Measurements from ENCODE around the gene SARDH.
"Not testable (repeated sequence)": the region's sequence is repeated elsewhere in the genome, so short reads cannot be mapped to it uniquely, and the experiment has no call there.

The SARDH gene

DNA sequence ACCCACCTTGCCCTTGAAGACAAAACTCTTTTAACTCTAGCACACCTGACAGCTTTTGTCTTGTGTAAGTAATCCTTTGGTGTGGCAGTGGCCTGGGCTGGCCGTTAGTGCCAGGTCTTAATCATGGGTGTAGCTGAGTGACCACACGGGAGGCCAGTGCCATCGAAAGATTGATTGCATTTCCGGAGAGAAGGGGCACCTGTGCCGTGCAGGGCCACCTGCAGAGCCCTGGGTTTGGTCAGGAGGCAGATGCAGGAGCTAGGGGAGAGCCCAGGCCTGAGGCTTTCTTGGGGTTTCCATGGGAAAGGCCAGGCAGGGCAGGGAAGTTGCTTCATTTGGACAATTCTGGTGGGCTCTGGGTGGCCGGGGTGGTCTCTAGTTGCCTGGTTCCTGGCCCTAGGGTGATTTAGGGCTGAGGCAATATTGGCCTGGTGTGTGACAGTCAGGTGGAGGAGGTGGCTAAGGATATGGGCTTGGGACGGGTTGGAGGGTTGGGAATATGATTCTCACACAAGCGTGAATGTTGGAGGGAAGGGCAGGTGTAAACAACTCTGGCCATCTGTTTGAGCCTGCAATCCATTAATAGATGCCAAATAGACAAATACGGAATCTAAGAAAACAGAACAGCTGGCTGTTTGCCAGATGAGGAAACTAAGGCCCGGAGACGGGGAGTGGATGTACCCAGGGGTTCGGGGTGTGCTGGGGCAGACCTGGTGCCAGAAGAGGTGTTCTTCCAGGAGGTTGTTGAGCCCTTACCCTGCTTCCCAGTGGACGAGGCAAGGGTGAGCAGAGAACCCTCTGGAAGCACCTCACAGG, 97.4 kb downstream of the SARDH start:
- DNase-seq, result no peak

DNA sequence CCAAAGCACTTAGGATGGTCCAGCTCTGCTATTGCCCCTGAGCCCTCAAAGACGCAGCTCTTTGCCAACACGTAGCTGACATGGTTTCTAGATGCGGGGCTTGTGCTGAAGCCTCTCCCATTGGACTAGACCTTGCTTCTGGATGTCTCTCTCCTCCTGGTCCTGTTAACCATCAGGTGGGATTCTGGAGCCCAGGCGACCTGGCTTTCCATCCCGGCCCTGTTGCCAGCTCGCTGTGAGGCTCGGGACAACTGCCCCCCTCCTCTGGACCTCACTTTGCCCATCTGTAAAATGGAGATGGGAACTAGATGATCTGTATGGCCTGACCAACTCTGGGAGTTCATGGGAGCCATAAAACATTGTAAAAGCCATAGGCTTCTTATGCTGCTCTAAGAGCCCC, 98.0 kb downstream of the SARDH start:
- no peak for DNase-seq

DNA sequence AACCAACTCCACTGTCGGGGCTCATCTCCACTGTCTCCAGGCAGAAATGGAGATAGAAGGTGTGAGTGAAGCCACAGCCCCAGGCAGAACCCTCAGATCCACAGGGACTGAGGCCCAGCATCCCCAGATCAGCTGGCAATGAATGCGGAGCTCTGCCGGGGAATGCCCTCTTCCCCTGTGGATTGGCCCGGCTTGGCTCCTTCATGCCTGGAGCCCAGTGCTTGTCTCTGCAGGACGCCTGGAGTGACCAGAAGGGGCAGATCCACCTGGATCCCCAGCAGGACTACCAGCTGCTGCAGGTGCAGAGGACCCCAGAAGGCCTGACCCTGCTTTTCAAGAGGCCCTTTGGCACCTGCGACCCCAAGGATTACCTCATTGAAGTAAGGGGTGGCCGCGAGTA, 98.5 kb downstream of the SARDH start:
- no peak for DNase-seq

DNA sequence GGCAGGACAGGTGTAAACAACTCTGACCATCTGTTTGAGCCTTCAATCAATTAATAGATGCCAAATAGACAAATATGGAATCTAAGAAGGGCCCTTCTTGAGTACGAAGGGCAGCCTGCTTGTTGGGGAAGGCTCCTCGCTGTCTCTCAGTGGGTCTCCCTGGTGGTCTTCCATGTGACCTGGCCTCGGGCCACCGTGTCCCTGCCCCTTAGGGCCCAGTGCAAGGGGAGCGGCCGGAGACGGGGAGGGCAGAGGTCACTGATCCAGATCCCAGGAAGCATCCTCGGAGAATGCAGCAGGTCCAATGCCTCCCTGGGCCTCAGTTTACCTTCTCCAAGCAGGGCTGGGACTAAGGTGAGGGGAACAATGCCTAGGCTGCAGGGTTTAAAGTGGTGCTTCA, 99.4 kb downstream of the SARDH start:
- no peak for DNase-seq

DNA sequence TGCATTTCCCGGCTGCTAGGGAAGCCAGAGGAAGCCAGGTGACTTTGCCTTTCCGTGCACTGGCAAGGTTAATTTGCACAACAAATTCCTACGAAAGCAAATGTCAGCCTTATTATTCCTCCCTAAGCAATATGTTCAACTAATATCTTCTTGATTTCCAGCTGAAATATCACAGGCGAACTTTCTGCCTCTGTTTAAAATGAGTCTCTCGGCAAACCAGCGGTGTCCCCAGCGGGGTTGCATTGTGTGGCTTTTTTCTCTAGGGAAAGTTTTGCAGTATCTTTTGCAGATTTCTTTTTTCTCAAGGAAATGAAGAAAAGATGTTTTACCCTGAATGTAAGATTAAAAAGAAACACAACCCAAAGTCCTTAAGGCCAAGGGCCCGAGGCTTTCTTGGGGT, 100.1 kb downstream of the SARDH start:
- DNase-seq, result no peak

DNA sequence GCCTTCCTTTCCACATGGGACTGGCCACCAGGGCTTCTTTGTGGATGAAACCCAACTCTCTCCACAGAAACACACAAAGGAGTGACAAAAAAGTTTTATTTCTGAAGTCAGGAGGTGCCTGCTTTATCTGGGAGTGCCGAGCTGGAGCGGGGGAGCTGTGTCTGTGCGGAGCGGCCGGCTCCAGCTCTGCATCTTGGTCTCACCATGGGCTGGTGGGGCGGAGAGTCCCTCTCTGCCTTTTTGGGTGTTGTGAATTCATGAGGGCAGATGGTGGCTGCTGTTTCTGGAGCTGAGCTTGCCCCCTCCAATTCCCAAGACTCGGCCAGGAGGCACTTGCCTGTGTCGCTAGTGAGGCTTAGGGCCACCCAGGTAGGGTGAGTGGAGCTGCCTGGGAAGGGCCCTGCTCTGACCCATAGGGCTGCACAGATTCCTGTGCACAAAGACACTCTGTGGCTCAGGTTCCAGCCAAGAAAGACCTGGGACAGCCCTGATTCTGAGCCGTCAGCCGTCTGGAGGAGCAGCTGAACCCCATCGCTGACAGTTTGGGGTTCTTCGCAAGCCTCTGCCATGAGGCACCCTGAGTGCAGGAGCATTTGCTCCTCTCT, 100.6 kb downstream of the SARDH start:
- no peak for DNase-seq

DNA sequence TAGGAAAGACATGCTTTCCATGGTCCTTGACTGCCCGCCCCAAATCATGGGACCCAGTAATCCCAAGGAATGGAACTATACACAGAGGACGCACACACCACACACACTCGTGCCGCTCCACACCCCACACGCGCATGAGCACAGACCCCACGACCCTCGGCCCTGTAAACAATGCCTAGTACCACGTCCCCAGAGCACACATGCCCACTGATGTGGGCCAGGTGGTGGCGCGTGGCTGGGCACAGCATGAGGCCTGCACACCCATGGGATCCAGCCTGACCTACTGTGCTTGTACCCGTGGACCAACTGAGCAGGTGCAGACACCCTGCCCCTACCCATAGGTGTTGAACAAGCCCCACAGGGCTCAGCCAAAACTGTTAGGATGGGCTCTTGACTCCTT, 101.2 kb downstream of the SARDH start:
- no peak for DNase-seq

DNA sequence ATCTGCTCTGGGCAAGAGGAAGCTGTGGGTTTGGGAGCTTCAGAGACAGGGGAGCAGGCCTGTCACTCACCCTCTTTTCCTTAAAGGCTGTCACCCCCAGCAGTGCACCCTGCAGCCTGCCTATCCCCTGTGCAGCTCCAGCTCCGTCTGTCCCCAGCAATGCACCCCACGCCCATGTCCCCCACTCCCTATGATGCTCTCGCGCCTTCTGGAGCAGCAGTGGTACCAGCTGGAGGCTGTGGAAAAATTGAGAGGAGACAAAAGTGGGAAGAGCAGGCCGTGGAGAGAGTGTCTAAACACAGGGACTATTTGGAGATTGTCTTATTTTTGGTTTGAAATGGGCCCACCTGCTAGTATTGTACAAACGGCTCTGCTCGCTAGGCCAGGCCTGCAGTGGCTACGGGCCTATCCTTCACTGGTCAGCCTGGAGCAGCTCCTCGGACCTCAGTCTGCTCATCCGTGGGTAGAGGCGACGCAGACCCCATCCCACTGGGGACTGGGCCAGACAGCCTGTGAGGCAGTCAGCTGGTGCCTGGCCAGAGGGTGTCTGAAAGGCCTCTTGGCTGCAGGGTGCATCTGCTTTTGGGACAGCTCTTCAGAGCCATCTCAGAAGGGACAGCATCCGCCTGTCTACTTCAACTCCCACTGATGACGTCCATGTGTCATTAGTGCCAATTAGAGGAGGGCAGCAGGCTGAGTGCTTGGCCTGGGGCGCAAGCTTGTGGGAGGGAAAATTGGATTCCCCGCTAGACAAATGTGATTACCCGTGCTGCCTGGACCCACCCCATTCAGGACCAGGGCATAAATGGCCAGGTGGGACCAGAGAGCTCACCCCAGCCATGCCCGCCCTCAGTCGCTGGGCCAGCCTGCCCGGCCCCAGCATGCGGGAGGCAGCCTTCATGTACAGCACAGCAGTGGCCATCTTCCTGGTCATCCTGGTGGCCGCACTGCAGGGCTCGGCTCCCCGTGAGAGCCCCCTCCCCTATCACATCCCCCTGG, 102.3 kb downstream of the SARDH start, which contains the start of gene DBH:
TSS of gene DBH (plus strand) at position 831 of the 999 bp plus-strand sequence. CDS start at position 840, 9 bp downstream.
- DNase-seq, result no peak

DNA sequence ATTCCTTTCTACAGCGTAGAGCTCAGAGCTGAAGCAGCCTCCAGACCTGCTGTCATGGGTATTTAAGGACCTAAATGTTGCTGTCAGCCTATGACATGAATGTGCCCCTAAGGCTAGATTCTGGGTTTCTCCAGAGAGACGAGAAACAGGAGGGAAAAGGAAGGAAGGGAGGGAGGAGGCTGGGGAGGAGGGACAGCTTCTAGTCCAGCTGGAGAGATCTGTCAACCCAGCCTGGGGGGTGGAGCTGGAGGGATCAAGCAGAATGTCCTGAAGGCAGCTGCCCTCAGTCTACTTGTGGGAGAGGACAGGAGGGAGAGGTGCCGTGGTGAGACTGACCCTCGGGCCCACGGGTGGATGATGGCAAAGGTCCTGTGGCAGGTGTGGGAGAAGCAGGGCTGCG, 103.1 kb downstream of the SARDH start:
- DNase-seq, result no peak

DNA sequence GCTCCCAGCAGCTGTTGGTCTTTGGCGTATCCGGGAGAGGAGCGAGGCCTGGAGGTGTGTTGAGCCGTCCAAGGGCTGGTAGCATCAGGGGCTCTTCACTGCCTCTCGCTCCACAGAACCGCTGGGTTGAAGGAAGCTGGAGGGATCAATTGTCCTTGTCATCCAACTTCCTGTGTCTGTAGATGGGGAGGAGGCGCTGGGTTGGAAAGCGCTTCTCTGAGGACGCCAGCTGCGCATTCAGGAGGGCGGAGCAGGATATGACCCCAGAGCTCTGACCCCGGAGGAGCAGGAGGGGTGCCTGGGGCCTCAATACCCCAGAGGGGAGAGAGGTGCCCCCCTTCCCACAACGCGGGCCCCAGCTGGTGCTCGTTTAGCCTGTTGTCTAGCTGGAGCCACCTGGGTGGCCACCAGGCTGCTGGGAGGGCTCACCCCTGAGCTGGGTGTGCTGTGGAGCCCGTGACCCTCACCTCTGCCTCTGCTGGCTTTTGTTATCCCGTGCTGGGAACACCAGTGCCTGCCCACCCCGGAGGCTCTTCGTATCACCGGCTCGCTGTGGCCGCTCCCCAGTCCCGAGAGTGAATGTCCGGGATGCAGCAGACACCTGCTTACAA, 104.0 kb downstream of the SARDH start:
- DNase-seq, result no peak

DNA sequence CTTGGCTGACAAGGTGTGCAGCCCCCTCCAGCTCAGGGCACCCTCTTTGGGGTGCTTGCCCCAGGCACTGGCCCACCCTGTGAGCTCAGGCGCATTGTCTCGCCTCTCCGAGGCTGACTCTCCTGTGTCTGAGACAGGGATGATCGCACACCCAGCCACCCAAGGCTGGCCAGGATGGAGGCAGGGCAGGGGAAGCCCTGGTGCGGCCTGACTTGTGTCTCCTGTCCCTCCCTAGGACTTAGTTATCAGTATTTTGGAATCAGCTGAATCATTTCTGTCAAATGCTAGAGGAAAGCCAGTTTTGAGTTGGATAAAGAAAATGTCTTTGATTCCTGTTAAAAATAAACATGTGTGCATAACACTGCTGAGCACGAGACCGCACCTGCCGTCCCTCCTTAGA, 104.5 kb downstream of the SARDH start:
- no peak for DNase-seq

DNA sequence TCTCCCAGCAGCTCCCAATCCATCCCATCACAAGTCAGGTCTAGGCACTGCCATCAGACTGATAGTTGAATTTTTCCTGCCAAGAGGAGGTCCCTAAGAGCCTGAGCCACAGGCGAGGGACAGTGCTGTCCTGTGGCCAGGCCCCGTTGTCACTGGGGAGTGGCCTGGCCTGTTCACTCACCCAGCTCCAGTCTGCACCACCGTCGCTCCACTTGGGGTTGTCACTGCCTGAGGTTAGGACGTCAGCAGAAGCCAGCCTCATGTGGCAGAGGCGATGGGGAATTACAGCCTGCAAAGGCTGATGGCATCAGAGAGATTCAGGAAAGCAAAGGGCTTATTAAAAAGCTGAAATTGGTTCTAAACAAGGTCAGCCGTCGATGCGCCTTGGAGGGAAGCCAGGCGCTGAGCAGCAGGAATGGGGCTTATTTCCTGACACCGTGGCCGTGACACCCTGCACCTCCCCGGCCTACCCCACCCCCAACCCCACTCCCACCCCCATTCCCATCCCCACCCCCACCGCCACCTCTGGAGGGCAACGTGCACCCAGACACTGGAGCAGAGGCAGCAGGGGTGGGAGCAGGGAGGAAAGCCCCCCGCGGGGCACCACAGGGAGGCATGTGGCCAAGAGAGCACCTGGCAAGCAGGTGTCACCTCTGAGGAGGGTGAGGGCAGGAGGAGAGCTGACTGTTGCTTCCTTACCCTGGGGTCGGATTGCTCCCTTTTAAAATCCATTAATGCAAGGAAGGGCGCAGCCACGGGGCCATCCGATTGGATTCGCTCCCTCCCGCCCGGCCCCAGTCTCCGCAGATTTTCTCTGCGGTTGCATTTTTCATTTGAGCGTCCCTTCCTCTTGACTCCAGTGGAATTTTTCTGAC, 105.1 kb downstream of the SARDH start:
- DNase-seq, result no peak

DNA sequence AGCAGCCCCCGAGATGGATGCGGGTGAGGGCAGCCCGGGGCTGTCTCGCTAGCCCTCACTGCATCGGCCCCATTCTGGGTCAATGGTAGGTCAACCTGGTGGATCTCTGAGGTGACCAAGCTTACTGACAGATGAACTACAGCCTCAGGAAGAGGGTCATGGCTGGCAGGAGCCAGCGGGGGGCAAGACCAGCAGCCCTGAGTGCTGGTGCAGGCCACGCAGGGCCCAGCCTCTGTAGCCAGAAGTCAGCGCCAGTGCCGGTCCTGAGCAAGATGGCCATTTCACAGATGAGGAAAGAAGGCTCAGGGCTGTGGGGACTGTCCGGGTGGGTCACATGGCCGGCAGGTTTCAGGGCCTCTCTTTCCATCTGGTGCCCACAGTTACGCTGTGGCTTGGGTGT, 107.0 kb downstream of the SARDH start:
- DNase-seq, result no peak

DNA sequence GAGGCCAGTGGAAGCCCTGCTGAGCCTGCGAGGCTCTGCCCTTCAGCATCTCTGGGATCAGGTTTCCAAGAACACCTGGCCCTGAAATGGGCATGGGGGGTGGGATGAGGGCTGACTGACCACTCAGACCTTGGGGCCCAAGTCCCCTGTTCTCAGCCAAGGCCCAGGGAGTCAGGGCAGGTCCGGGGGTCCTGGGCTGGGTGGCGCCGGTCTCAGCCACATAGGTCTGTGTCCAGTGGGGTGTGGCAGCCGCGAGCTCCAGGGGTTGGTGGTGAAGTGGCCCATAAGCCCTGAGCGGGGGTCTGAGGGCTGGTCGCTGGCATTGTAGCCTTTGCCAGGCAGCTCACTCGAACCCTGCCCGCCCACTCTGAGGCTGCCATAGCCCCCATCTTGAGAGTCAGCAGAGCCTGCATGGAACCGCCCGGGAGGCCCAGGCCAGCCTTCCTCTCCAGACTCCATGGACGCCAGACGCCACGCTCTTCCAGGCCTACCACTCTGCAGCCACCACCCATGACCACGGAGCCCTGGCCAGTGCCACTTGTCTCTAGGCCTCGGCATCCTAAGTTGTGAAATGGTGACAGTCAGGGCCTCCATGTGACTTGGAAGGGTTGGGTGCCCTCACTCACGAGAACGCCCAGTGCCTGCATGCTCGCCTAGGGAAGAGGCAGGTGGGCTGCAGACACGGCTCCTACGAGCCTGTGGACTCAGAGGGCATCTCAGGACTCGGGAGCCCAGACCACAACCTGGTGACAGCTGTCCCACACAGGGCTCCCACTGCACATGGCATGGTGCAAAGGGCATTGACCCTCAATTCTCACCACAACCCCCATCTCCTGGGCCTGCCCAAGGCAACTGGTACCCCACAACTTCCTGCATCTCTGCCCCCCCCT, 108.7 kb downstream of the SARDH start:
- DNase-seq, result no peak

DNA sequence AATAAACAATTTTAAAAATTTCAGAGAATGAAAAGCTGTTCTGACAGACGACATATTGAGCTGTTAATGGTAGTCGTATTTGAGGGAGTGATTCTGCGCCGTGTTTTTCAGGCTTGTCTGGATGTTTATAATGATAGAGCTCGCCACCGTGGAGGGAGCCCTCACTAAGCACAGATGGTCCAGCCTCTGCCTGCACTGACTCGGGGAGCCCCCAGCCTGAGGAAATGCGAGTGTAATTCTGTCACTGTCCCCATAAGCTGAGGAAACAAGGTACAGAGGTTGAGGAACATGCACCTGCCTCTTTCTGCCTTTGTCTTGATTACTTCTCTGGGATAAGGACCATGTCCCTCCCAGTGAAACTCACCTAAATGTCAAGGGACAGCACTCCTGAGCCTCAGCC, 109.4 kb downstream of the SARDH start:
- DNase-seq, result no peak

DNA sequence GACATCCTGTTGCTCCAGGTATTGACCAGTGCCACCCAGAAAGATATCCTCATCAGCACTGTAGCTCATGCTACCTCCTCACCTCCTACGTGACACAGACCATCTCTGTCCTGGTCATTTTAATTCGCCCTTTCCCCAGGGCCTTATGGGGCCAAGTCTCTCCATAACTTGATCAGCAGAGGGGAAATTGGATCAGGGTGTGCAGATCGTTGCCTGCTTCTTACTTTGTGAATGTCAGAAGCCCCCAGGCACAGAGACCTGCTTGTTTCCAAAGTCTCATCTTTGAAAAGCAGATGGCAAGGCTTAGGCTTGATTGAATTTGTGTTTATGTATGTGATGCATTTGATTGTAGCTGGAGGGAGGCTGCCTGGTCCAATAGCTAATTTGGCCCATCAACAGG, 110.8 kb downstream of the SARDH start:
- no peak for DNase-seq

DNA sequence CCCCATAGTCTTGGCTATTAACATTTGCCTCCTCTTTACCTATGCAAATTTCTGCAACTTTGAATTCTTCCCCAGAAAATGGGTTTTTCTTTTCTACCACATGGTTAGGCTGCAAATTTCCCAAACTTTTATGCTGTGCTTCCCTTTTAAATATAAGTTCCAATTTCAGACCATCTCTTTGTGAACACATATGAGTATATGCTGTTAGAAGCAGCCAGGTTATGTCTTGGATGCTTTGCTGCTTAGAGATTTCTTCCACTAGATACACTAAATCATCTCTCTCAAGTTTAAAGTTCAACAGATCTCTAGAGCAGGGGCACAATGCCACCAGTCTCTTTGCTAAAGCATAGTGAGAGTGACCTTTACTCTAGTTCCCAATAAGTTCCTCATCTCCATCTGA, 112.1 kb downstream of the SARDH start:
- not testable (repeated sequence) for DNase-seq

DNA sequence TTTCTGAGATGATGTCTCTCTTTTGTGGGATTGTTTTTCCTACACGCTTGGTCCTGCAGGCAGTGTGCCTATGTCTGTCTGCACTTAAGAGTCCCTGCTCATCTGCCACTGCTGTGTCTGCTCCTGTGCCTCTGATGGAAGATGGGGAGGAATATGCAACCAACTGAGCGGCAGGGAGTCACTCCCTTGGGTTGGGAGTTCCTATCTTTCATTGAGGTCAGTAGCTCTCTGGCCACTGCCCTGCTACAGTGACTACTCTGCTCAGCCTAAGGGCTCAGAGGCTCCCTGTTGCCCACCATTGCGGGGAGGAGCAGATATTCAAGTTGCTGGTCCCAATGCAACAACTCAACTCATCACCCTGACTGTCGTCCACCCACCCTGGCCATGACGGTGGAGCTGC, 115.6 kb downstream of the SARDH start:
- no peak for DNase-seq

DNA sequence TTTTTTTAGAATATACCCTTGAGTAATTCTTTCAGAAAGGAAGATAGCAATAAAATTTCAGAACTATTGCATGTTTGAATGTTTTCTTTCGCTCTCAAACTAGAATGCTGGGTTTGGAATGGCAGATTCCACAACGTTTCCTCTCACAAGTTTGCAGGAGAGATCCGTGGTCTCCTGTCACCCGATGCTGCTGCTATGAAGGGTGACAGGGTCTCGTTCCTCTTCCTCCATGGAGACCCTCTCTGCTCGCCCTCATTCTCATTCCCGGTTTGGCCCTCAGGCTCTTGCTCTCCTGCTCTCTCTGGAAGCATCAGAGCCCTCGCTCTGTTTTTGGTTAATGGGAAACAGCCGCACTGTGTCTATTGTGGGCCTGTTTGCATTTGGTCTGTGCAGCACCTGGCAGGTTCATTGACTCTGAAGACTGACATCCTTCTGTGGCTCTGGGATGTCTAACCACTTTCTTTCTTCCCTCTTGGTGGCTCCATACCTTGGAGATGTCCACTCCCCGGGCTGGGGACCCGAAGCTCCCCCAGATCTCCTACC, 116.4 kb downstream of the SARDH start:
- no peak for DNase-seq

DNA sequence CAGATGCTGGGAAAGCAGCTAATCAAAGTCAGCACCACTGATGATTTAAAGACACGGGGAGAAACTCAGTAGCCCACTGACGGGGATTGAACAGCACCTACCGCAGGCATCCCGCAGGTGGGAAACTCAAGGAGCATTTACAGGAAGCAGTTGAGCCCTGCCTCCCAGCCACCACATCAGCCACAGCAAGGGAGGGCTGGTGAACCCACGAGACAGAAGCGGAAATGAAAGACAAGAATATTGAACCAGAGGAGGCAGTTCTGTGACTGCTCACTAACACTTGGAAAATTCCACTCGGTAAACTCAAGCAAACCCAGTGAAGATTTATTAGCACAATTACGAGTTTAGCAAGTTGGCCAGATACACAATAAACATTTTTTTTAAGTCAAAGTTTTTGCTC, 118.4 kb downstream of the SARDH start:
- DNase-seq, result no peak

DNA sequence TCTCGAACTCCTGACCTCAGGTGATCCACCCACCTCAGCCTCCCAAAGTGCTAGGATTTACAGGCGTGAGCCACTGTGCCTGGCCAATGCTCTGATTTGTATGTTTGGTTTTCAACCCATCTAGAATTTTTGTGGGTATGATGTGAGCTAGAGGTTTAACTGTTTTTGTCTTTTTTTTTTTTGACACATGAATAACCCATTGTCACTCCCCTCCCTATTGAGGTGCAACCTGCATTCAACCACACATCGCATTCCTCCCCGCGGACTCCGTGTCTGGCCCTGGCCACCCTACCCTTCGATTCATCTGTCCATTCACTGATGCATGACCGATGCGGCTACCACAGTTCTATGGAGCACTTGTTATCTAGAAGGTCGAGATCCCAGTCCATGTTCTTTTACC, 119.4 kb downstream of the SARDH start:
- no peak for DNase-seq
